Omental fat pad (tissue), 4 donors: ENCODE data around the gene KRT222. TPM values are rescaled to one million over a fixed set of nuclear protein-coding genes. Genes with fewer than 3 reads are reported as not detected.

Experiments
- ATAC-seq: fragments of 150-250 bp; one replicate; pipeline ENCODE4 v1.9.1; 2016; ENCODE audit warnings: mild to moderate bottlenecking, moderate library complexity; ENCODE audit not compliant: low FRiP score
- DNase-seq: peaks from one replicate; pipeline ENCODE4 v3.0.0-alpha.2; 2019; ENCODE audit warnings: low spot score
- total RNA-seq, 4 donors: library from RNA; depleted of rRNA; stranded (reverse); fragments of >200 nt; gene quantifications; one replicate each; pipeline ENCODE4 v1.1.0, GENCODE V29; 2016
- TF ChIP-seq, protein P1 (sequence below), 3 donors: fragments of 450-650 bp; IDR thresholded peaks; one replicate each; pipeline ENCODE4 v1.5.1; 2016 to 2017; ENCODE audit warnings: antibody characterized with exemption in 3 of 3, mild to moderate bottlenecking in 3 of 3, moderate library complexity in 2 of 3

Gene KRT222
- total RNA-seq, 4 donors from 2014 or later: 2.0 to 11.5 (median 3.5) TPM; not detected in 1

DNA sequence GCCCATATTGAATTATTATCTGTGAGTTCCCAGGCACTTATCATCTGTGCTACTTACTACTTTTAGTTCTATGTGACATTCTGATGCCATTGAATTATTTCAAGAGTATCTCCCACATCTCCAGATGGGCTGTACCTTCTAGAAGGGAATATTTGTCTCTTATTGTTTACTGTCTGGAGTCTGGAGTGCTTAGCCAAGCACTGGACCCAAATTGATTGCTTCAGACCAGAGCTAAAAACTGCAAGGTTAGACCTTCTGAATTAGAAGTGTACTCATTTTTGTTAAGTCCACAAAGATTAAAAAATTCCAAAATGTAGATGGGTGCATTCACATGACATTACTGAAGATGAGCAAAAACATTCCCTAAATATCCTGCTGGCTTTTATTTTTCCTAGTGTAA lies 16.0 kb upstream of the KRT222 start:
- DNase-seq (no peak), ATAC-seq (no peak)
- TF ChIP-seq, protein P1, sequence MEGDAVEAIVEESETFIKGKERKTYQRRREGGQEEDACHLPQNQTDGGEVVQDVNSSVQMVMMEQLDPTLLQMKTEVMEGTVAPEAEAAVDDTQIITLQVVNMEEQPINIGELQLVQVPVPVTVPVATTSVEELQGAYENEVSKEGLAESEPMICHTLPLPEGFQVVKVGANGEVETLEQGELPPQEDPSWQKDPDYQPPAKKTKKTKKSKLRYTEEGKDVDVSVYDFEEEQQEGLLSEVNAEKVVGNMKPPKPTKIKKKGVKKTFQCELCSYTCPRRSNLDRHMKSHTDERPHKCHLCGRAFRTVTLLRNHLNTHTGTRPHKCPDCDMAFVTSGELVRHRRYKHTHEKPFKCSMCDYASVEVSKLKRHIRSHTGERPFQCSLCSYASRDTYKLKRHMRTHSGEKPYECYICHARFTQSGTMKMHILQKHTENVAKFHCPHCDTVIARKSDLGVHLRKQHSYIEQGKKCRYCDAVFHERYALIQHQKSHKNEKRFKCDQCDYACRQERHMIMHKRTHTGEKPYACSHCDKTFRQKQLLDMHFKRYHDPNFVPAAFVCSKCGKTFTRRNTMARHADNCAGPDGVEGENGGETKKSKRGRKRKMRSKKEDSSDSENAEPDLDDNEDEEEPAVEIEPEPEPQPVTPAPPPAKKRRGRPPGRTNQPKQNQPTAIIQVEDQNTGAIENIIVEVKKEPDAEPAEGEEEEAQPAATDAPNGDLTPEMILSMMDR (IDR thresholded peaks at IDR 0.05): no peak

- TF ChIP-seq, protein P1 (IDR thresholded peaks at IDR 0.05): no peak
- DNase-seq (no peak), ATAC-seq (no peak)
Observed at GRCh38 chr17:40679523-40679907, 14.5 kb upstream of the KRT222 start.

DNA sequence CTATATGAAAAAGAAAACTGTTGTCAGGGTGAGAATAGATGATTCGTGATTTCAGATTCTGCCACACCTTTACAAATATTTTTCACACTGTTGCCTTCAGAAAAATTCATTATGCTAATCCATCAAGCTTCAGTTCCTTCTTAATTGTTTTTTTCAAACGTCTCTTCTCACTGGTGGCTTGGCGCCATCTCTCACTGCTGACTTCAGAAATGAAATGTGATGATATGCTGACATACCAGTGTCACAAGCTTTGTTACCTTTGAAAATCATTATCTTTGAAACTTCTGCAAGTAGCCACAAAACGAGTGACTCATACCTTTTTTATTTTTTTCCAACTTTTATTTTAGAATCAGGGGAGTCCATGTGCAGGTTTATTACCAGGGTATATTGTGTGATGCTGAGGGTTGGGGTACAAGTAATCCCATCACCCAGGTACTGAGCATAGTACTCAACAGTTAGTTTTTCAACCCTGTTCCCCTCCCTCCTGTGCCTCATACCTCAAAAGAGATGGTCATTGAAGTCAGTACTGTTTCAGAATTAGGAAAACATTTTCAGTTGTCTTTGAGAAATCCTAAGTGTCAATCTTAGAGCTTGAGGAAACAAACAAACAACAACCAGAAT lies 14.0 kb upstream of the KRT222 start:
- ATAC-seq: no peak
- TF ChIP-seq, protein P1 (IDR thresholded peaks at IDR 0.05): no peak
- DNase-seq: no peak

GRCh38 chr17:40675905-40676304 lies 10.9 kb upstream of the KRT222 start:
- DNase-seq: no peak
- no peak for ATAC-seq
- TF ChIP-seq, protein P1 (IDR thresholded peaks at IDR 0.05): no peak

DNA sequence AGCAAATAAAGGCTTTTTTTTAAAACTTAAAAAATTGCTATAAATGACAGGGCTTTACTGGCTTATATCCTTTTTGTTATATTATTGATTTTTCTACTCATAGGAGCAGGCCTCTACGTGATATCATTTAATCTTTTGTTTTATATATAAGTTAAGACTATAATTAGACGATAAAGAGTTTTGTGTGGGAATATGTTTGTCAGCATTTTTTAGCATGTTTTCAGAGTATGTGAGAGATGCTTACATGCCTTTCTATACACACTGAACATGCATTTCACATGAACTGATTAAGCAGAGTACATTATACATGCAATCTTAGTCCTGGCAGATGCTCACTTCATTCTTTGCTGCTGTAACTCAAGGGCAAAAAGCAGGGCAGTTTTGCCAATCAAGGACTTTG lies 7.7 kb upstream of the KRT222 start:
- DNase-seq (no peak), ATAC-seq (no peak)
- TF ChIP-seq, protein P1 (IDR thresholded peaks at IDR 0.05): no peak

- DNase-seq (no peak), ATAC-seq (no peak)
Observed at GRCh38 chr17:40671282-40671681, 6.3 kb upstream of the KRT222 start.

DNA sequence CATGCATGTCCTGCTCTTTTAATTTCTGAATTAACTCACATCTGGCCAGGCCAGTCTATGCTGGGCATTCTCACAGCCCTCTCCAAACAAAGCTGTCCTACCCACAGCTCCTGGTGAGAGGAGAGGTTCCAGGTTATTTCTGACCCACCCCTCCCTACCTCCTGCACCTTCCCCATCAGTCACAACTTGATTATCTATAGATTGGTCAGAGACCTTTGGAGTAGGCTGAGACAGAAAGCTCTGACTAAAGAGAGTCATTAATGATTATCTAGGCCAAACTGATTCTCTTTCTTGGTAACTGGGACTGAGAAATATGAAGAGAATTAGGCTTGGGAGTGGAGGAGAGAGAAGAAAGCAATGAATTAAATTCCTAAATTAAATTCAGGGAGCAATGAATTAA lies 1.4 kb upstream of the KRT222 start:
- TF ChIP-seq, protein P1 (IDR thresholded peaks at IDR 0.05): no peak
- ATAC-seq (no peak), DNase-seq (no peak)

More at GRCh38 chr17:40671282-40671681, 6.3 kb upstream of the KRT222 start:
- TF ChIP-seq, protein P1 (IDR thresholded peaks at IDR 0.05): no peak
